Nephron progenitor cell (in vitro differentiated cells): Measurements from ENCODE around the gene SEC24D.
A peak's percentile ranks its signal among the peaks of the same experiment; 100 is the strongest.

Experiments
- DNase-seq: peaks from one replicate; pipeline ENCODE4 v3.0.0; 2021
- H3K27ac Mint-ChIP-seq: 2 replicates; pipeline ENCODE4 v1.8.0; 2021; ENCODE audit warnings: mild to moderate bottlenecking, moderate library complexity, mixed read lengths
- H3K27me3 Mint-ChIP-seq: 2 replicates; pipeline ENCODE4 v1.8.0; 2021; ENCODE audit warnings: mild to moderate bottlenecking, low read depth, mixed read lengths; ENCODE audit not compliant: poor library complexity
- H3K36me3 Mint-ChIP-seq: 2 replicates; pipeline ENCODE4 v1.8.0; 2021; ENCODE audit warnings: low read depth, mixed read lengths
- H3K4me1 Mint-ChIP-seq: 2 replicates; pipeline ENCODE4 v1.8.0; 2021; ENCODE audit warnings: mixed read lengths
- H3K4me3 Mint-ChIP-seq: 2 replicates; pipeline ENCODE4 v1.8.0; 2021; ENCODE audit warnings: mild to moderate bottlenecking, moderate library complexity, mixed read lengths
- H3K9me3 Mint-ChIP-seq: 2 replicates; pipeline ENCODE4 v1.8.0; 2021; ENCODE audit warnings: mild to moderate bottlenecking, moderate library complexity, mixed read lengths
- TF ChIP-seq, protein P1 (sequence below): fragments of 200-600 bp; sonication (generic); IDR thresholded peaks from 2 replicates; pipeline ENCODE4 v1.5.0; 2021; ENCODE audit warnings: antibody characterized with exemption

Gene SEC24D, protein sequence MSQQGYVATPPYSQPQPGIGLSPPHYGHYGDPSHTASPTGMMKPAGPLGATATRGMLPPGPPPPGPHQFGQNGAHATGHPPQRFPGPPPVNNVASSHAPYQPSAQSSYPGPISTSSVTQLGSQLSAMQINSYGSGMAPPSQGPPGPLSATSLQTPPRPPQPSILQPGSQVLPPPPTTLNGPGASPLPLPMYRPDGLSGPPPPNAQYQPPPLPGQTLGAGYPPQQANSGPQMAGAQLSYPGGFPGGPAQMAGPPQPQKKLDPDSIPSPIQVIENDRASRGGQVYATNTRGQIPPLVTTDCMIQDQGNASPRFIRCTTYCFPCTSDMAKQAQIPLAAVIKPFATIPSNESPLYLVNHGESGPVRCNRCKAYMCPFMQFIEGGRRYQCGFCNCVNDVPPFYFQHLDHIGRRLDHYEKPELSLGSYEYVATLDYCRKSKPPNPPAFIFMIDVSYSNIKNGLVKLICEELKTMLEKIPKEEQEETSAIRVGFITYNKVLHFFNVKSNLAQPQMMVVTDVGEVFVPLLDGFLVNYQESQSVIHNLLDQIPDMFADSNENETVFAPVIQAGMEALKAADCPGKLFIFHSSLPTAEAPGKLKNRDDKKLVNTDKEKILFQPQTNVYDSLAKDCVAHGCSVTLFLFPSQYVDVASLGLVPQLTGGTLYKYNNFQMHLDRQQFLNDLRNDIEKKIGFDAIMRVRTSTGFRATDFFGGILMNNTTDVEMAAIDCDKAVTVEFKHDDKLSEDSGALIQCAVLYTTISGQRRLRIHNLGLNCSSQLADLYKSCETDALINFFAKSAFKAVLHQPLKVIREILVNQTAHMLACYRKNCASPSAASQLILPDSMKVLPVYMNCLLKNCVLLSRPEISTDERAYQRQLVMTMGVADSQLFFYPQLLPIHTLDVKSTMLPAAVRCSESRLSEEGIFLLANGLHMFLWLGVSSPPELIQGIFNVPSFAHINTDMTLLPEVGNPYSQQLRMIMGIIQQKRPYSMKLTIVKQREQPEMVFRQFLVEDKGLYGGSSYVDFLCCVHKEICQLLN

DNA sequence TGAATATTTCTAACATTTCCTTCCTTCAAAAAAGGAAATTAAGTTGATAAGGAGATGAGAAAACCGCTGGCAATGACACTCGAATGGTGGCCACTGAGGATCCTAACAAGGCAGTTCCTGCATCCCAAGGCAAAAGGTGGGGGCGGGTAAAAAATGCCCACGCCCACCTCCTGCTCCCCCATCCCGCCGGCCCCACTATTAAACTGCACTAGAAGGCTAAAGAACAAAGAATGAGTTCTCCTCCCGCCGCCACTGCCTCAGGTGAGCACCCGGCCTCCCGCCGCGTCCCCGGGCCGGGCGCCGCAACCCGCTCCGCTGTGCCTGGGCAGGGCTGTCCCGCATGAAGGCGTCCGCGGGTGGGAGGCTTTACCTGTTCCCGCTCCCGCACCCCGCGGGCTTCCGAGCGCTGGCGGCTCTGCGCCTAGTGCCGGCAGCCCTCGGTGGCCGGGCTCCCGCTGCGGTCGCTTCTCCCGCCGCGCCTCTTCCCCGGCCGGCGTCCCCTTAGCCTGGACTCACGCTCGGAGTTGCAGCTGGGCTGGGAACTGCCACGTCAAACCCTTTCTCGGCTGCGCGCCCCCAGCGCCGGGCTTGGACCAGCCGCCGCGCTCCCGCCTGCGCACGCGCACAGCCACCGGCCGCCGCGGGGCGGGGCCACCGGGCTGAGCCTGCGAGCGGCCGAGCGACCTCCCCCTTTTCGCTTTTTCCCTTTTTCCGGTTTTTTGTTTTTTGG lies at the start of gene SEC24D:
TSS of gene SEC24D (minus strand) at position 556 of the 730 bp plus-strand sequence. CDS start 2,430 bp downstream, outside the sequence.
- Mint-ChIP-seq H3K27ac (peak within 1 kb of the TSS; percentile 84), H3K9me3 (no peaks in the 10 kb centered on the region), H3K36me3 (peaks cover 13% of the 10 kb centered on the region), H3K4me1 (peaks cover 20% of the 10 kb centered on the region), H3K27me3 (no peaks in the 10 kb centered on the region), H3K4me3 (peak within 1 kb of the TSS; percentile 93)
- TF ChIP-seq, protein P1, sequence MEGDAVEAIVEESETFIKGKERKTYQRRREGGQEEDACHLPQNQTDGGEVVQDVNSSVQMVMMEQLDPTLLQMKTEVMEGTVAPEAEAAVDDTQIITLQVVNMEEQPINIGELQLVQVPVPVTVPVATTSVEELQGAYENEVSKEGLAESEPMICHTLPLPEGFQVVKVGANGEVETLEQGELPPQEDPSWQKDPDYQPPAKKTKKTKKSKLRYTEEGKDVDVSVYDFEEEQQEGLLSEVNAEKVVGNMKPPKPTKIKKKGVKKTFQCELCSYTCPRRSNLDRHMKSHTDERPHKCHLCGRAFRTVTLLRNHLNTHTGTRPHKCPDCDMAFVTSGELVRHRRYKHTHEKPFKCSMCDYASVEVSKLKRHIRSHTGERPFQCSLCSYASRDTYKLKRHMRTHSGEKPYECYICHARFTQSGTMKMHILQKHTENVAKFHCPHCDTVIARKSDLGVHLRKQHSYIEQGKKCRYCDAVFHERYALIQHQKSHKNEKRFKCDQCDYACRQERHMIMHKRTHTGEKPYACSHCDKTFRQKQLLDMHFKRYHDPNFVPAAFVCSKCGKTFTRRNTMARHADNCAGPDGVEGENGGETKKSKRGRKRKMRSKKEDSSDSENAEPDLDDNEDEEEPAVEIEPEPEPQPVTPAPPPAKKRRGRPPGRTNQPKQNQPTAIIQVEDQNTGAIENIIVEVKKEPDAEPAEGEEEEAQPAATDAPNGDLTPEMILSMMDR = no peak
- peak; percentile 93 for DNase-seq

DNA sequence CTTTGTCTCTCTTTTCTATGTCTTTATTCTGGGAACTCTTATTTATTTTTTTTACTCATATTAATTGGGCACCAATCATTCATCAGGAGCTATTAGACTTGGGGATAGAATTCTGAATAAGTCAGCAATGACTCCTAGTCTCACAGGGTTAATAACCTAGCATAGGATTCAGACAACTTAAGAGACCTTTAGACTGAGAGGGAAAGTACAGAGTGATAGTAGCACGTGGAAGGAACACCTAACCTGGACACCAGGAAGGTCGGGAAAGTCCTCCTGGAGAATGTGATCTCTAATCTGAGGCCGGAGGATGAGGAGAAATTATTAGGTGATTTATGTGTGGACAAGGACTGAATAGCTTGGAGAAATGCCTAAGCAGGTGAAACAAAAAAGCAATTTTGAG lies 48.8 kb upstream of the SEC24D start:
- no peak overlapping the region for H3K4me3 Mint-ChIP-seq
- TF ChIP-seq, protein P1 = no peak
- H3K9me3 Mint-ChIP-seq = no peaks in the 10 kb centered on the region
- H3K4me1 Mint-ChIP-seq = peaks cover 21% of the 10 kb centered on the region
- H3K27ac Mint-ChIP-seq = no peak overlapping the region
- no peak for DNase-seq
- peaks cover 25% of the 10 kb centered on the region for H3K27me3 Mint-ChIP-seq
- no peaks in the 10 kb centered on the region for H3K36me3 Mint-ChIP-seq

DNA sequence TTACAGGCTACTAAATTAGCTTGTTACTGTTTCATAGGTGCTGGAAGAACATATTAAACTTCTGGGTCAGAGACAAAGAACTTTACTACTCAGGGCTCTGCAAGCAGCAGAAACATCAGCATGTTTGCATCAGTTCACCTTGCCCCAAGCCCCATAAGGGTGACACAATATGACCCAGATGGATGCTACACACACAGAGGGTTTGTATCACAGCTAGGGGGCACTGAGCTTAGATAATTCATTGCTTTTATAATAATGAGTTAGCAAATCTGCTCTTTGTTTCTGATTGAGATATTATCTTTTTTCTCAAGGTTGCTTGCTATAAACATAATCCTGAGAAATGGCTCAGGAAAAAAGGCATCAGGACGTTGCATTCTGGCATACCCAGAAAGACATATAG lies 47.9 kb upstream of the SEC24D start:
- H3K27me3 Mint-ChIP-seq = peaks cover 20% of the 10 kb centered on the region

DNA sequence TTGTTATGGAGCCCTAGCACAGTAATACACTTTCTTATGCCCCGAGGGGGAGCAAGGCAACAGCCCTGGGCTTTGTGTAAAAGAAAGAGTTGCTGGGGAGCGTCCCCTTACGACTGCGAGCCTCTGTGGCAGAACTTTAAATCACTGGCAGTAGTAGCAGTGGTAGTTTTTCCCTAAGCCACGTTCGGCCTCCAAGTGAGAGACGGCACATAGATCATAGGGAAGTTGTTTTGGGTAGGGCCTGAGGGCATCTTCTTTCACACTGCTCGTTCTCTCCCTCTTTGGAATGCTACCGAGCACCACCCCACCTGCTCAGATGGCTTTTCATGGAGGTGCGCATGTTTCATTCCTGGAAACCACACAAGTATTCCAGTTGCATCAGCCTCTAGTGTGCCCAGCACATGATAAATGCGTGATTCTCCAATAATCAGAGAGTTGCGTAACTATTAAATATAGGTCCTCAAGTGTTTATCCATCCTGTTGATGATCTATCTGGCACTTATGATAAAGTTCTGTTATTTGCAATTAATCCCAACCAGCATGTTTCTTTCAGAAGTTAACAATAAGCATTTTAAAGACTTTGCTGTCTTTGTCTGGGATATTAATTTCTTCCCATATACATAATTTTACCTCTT lies 45.7 kb upstream of the SEC24D start:
- DNase-seq = no peak
- H3K4me3 Mint-ChIP-seq = no peak overlapping the region

More for the DNA sequence above, 47.9 kb upstream of the SEC24D start:
- Mint-ChIP-seq H3K4me1 (peaks cover 15% of the 10 kb centered on the region), H3K27ac (no peak overlapping the region), H3K36me3 (no peaks in the 10 kb centered on the region), H3K9me3 (peaks cover 4% of the 10 kb centered on the region), H3K4me3 (no peak overlapping the region)
- DNase-seq = no peak
- TF ChIP-seq, protein P1 = no peak

More for the DNA sequence above, 45.7 kb upstream of the SEC24D start:
- TF ChIP-seq, protein P1 = no peak
- Mint-ChIP-seq H3K27me3 (peaks cover 3% of the 10 kb centered on the region), H3K9me3 (peaks cover 13% of the 10 kb centered on the region), H3K4me1 (peaks cover 8% of the 10 kb centered on the region), H3K27ac (no peak overlapping the region), H3K36me3 (no peaks in the 10 kb centered on the region)
